Astrocyte (in vitro differentiated cells and primary cell): ENCODE results near the gene UQCC5.

Experiments
- CTCF ChIP-seq: IDR thresholded peaks from 2 replicates; pipeline ENCODE4 v1.5.1; 2011; ENCODE audit warnings: low read depth, mild to moderate bottlenecking, inconsistent platforms, low read length, moderate library complexity; ENCODE audit not compliant: insufficient read depth
- EZH2 ChIP-seq: IDR thresholded peaks from 2 replicates; pipeline ENCODE4 v1.6.1; 2012; ENCODE audit warnings: mild to moderate bottlenecking, low read length, inconsistent platforms; ENCODE audit not compliant: insufficient read depth

- TF ChIP-seq EZH2: no peak
- TF ChIP-seq CTCF: no peak
These were observed 33.7 kb downstream of the UQCC5 start for GRCh38 chr3:52570076-52570475.
